ENCODE results near the gene NPSR1. TPM values are rescaled to one million over a fixed set of nuclear protein-coding genes. Genes with fewer than 3 reads are reported as not detected.

NPSR1 gene
- total and polyA plus RNA-seq, 9 of the 15 experiments (the other 6 are each of a cell fraction or from before 2014, with no cell fraction given): not detected

GRCh38 chr7:34662058-34662708, 4.2 kb downstream of the NPSR1 start:
- H3K9me3 ChIP-seq (replicated peaks; ENCODE audit: control insufficient read depth, insufficient read depth, low read depth, low read length): no peaks in the 10 kb centered on the region
- H2AFZ ChIP-seq (ENCODE audit: low read depth, low read length): no peak overlapping the region
- no peaks in the 10 kb centered on the region for H3K36me3 ChIP-seq (ENCODE audit: control insufficient read depth, insufficient read depth, low read length)
- no peak overlapping the region for H3K4me3 ChIP-seq
- intact Hi-C loops (cut with micrococcal nuclease): no loop called here
- no TSS peak for BruUV-seq (replicated peaks)
- H4K20me1 ChIP-seq (replicated peaks; ENCODE audit: control insufficient read depth, insufficient read depth, low read length): no peaks in the 10 kb centered on the region
- DNase-seq (ENCODE audit: extremely low read depth in 1 of 4, low spot score in 3 of 4): no peak
- ChIA-PET POLR2A (no interaction called here), CTCF (ENCODE audit: low intra/inter-chr PET ratio) (no interaction called here)
- H3K4me2 ChIP-seq (ENCODE audit: insufficient read depth, low read length): no peak overlapping the region
- no peak overlapping the region for H3K9ac ChIP-seq (ENCODE audit: insufficient read depth in 1 of 2, low read depth in 2 of 2, low read length in 2 of 2)
- in situ Hi-C loops (cut with MboI): no loop called here
- no peaks in the 10 kb centered on the region for H3K9me1 ChIP-seq (ENCODE audit: control insufficient read depth, insufficient read depth, low read length)
- H3K27me3 ChIP-seq (ENCODE audit: control insufficient read depth in 2 of 2, insufficient read depth in 2 of 2, low read length in 2 of 2): no peaks in the 10 kb centered on the region
- TF ChIP-seq NCOA1 (IDR thresholded peaks at IDR 0.05; ENCODE audit: low read depth): no peak
- FAIRE-seq: no peak
- WGBS (ENCODE audit: insufficient coverage, low coverage, missing lambda C conversion rate): 0% methylated on average over 8 of the region's 8 CpGs
- no peak overlapping the region for H3K27ac ChIP-seq (ENCODE audit: extremely low read depth, low read depth, low read length)
- H3K79me2 ChIP-seq (ENCODE audit: control insufficient read depth, insufficient read depth, low read length): no peaks in the 10 kb centered on the region
- no peak for ATAC-seq
- no peaks in the 10 kb centered on the region for H3K4me1 ChIP-seq (replicated peaks in 1 of 2; ENCODE audit: control insufficient read depth in 2 of 2, insufficient read depth in 2 of 2, low read length in 2 of 2)

DNA sequence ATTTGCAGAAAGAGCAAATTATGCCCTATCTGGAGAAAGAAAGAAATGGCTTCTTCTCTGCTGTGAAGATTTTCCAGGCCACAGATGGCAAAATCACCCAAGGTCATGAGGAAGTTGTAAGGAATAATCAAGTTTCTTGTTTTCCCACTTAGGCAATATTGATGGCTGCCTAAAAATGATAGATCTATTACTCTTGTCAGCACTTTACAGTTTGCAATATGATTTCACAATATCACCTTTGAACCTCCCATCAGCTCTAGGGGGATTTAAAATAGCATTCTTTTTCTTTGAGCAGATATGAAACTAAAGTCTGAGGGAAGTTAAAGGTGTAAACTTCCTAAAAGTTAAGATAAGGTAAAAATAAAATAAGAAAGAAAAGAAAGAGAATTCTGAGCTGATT, 6.7 kb downstream of the NPSR1 start:
- H3K9me3 ChIP-seq (replicated peaks; ENCODE audit: control insufficient read depth, insufficient read depth, low read depth, low read length): no peaks in the 10 kb centered on the region
- no peaks in the 10 kb centered on the region for H3K9me1 ChIP-seq (ENCODE audit: control insufficient read depth, insufficient read depth, low read length)
- in situ Hi-C loops (cut with MboI): no loop called here
- H3K4me3 ChIP-seq: no peak overlapping the region
- DNase-seq (ENCODE audit: extremely low read depth in 1 of 4, low spot score in 3 of 4) (no peak), FAIRE-seq (no peak), ATAC-seq (no peak)
- ChIA-PET CTCF (ENCODE audit: low intra/inter-chr PET ratio) (no interaction called here), POLR2A (no interaction called here)
- intact Hi-C loops (cut with micrococcal nuclease): no loop called here
- H3K27ac ChIP-seq (ENCODE audit: extremely low read depth, low read depth, low read length): no peak overlapping the region
- no TSS peak for BruUV-seq (replicated peaks)
- no peak overlapping the region for H3K4me2 ChIP-seq (ENCODE audit: insufficient read depth, low read length)
- no peak overlapping the region for H2AFZ ChIP-seq (ENCODE audit: low read depth, low read length)
- no peak for TF ChIP-seq FOXO4 (CRISPR knock-in tag; IDR thresholded peaks at IDR 0.05)
- TF ChIP-seq, protein P1, sequence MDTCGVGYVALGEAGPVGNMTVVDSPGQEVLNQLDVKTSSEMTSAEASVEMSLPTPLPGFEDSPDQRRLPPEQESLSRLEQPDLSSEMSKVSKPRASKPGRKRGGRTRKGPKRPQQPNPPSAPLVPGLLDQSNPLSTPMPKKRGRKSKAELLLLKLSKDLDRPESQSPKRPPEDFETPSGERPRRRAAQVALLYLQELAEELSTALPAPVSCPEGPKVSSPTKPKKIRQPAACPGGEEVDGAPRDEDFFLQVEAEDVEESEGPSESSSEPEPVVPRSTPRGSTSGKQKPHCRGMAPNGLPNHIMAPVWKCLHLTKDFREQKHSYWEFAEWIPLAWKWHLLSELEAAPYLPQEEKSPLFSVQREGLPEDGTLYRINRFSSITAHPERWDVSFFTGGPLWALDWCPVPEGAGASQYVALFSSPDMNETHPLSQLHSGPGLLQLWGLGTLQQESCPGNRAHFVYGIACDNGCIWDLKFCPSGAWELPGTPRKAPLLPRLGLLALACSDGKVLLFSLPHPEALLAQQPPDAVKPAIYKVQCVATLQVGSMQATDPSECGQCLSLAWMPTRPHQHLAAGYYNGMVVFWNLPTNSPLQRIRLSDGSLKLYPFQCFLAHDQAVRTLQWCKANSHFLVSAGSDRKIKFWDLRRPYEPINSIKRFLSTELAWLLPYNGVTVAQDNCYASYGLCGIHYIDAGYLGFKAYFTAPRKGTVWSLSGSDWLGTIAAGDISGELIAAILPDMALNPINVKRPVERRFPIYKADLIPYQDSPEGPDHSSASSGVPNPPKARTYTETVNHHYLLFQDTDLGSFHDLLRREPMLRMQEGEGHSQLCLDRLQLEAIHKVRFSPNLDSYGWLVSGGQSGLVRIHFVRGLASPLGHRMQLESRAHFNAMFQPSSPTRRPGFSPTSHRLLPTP (IDR thresholded peaks at IDR 0.05; ENCODE audit: borderline replicate concordance, extremely low read depth, insufficient read length): no peak
- TF ChIP-seq, protein P2, sequence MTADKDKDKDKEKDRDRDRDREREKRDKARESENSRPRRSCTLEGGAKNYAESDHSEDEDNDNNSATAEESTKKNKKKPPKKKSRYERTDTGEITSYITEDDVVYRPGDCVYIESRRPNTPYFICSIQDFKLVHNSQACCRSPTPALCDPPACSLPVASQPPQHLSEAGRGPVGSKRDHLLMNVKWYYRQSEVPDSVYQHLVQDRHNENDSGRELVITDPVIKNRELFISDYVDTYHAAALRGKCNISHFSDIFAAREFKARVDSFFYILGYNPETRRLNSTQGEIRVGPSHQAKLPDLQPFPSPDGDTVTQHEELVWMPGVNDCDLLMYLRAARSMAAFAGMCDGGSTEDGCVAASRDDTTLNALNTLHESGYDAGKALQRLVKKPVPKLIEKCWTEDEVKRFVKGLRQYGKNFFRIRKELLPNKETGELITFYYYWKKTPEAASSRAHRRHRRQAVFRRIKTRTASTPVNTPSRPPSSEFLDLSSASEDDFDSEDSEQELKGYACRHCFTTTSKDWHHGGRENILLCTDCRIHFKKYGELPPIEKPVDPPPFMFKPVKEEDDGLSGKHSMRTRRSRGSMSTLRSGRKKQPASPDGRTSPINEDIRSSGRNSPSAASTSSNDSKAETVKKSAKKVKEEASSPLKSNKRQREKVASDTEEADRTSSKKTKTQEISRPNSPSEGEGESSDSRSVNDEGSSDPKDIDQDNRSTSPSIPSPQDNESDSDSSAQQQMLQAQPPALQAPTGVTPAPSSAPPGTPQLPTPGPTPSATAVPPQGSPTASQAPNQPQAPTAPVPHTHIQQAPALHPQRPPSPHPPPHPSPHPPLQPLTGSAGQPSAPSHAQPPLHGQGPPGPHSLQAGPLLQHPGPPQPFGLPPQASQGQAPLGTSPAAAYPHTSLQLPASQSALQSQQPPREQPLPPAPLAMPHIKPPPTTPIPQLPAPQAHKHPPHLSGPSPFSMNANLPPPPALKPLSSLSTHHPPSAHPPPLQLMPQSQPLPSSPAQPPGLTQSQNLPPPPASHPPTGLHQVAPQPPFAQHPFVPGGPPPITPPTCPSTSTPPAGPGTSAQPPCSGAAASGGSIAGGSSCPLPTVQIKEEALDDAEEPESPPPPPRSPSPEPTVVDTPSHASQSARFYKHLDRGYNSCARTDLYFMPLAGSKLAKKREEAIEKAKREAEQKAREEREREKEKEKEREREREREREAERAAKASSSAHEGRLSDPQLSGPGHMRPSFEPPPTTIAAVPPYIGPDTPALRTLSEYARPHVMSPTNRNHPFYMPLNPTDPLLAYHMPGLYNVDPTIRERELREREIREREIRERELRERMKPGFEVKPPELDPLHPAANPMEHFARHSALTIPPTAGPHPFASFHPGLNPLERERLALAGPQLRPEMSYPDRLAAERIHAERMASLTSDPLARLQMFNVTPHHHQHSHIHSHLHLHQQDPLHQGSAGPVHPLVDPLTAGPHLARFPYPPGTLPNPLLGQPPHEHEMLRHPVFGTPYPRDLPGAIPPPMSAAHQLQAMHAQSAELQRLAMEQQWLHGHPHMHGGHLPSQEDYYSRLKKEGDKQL (CRISPR knock-in tag; IDR thresholded peaks at IDR 0.05; ENCODE audit: borderline replicate concordance): no peak
- H3K27me3 ChIP-seq (ENCODE audit: control insufficient read depth in 2 of 2, insufficient read depth in 2 of 2, low read length in 2 of 2): no peaks in the 10 kb centered on the region
- H3K9ac ChIP-seq (ENCODE audit: insufficient read depth in 1 of 2, low read depth in 2 of 2, low read length in 2 of 2): no peak overlapping the region
- H4K20me1 ChIP-seq (replicated peaks; ENCODE audit: control insufficient read depth, insufficient read depth, low read length): no peaks in the 10 kb centered on the region
- no peaks in the 10 kb centered on the region for H3K4me1 ChIP-seq (replicated peaks in 1 of 2; ENCODE audit: control insufficient read depth in 2 of 2, insufficient read depth in 2 of 2, low read length in 2 of 2)
- no peaks in the 10 kb centered on the region for H3K79me2 ChIP-seq (ENCODE audit: control insufficient read depth, insufficient read depth, low read length)
- H3K36me3 ChIP-seq (ENCODE audit: control insufficient read depth, insufficient read depth, low read length): no peaks in the 10 kb centered on the region

Data from K562 (cell line).